ENCODE results near the gene UFC1. TPM values are rescaled to one million over a fixed set of nuclear protein-coding genes. Genes with fewer than 3 reads are reported as not detected.

UFC1 gene
- total and polyA plus RNA-seq, 4 donors = 99.6 to 149 (median 112) TPM

DNA sequence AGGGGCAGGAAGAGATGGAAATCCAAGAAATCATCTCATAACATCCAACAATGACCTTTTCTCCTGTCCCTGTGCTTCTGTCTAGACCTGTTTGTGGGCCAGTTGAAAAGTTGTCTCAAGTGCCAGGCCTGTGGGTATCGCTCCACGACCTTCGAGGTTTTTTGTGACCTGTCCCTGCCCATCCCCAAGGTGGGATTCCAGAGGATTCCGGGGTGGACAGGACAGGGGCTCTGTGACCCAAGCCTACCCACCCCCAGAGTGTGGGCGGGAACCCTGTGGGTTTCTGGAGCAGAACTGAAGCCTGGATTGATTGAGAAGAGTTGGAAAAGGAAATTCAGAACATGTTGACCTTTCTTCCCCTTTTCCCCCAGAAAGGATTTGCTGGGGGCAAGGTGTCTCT is 10.0 kb downstream of the UFC1 start:
- Histone ChIP-seq H3K27me3 (ENCODE audit: control insufficient read depth in 3 of 3, insufficient read depth in 3 of 3, low read length in 2 of 3) (no peaks in the 10 kb centered on the region), H3K36me3 (ENCODE audit: control insufficient read depth in 4 of 4, insufficient read depth in 4 of 4, low read length in 4 of 4) (peaks cover 0 to 19% (median 9%) of the 10 kb centered on the region in 4 donors), H3K4me1 (ENCODE audit: control insufficient read depth in 5 of 5, insufficient read depth in 5 of 5, low read length in 5 of 5) (peaks cover 0 to 31% (median 11%) of the 10 kb centered on the region in 5 donors), H3K9me3 (ENCODE audit: control insufficient read depth in 4 of 4, insufficient read depth in 3 of 4, low read length in 3 of 4) (no peaks in the 10 kb centered on the region), H3K9ac (ENCODE audit: insufficient read depth in 1 of 2, low read length in 2 of 2) (no peak overlapping the region), H3K4me3 (no peak overlapping the region), H3K27ac (ENCODE audit: low read depth in 1 of 2, low read length in 1 of 2) (no peak overlapping the region)
- TF ChIP-seq, protein P1, sequence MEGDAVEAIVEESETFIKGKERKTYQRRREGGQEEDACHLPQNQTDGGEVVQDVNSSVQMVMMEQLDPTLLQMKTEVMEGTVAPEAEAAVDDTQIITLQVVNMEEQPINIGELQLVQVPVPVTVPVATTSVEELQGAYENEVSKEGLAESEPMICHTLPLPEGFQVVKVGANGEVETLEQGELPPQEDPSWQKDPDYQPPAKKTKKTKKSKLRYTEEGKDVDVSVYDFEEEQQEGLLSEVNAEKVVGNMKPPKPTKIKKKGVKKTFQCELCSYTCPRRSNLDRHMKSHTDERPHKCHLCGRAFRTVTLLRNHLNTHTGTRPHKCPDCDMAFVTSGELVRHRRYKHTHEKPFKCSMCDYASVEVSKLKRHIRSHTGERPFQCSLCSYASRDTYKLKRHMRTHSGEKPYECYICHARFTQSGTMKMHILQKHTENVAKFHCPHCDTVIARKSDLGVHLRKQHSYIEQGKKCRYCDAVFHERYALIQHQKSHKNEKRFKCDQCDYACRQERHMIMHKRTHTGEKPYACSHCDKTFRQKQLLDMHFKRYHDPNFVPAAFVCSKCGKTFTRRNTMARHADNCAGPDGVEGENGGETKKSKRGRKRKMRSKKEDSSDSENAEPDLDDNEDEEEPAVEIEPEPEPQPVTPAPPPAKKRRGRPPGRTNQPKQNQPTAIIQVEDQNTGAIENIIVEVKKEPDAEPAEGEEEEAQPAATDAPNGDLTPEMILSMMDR (IDR thresholded peaks at IDR 0.05; ENCODE audit: control extremely low read depth, extremely low read depth) = no peak
- 91 to 93% methylated on average over 5 of the region's 5 CpGs for WGBS, 2 donors
- ATAC-seq (ENCODE audit: insufficient read depth, low FRiP score) (no peak), DNase-seq (no peak)

DNA sequence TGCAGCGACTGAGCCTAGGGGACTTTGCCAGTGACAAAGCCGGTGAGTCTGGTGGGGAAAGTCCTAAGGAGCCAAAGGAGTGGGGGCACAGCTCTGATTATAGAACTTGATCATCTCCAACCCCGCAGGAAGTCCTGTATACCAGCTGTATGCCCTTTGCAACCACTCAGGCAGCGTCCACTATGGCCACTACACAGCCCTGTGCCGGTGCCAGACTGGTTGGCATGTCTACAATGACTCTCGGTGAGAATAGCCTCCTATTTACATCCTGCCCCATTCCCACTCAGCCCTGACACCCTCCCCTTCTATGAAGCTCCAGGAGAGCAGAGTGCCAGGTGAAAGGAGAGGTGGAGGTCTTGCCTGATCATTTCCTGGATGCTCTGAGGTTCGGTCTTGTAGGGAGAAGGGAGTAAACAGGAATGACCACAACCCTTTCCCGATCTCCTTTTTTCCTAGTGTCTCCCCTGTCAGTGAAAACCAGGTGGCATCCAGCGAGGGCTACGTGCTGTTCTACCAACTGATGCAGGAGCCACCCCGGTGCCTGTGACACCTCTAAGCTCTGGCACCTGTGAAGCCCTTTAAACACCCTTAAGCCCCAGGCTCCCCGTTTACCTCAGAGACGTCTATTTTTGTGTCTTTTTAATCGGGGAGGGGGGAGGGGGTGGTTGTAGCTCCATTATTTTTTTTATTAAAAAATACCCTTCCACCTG is 11.3 kb downstream of the UFC1 start:
- 66 to 73% methylated on average over 14 of the region's 14 CpGs for WGBS, 2 donors
- H3K27me3 ChIP-seq (ENCODE audit: control insufficient read depth in 3 of 3, insufficient read depth in 3 of 3, low read length in 2 of 3) = no peaks in the 10 kb centered on the region
- H3K27ac ChIP-seq (ENCODE audit: low read depth in 1 of 2, low read length in 1 of 2) = peak overlapping the region; percentile 86 to 94
- no peak for DNase-seq
- peaks cover 0 to 25% (median 10%) of the 10 kb centered on the region in 5 donors for H3K4me1 ChIP-seq (ENCODE audit: control insufficient read depth in 5 of 5, insufficient read depth in 5 of 5, low read length in 5 of 5)
- H3K9me3 ChIP-seq (ENCODE audit: control insufficient read depth in 4 of 4, insufficient read depth in 3 of 4, low read length in 3 of 4) = no peaks in the 10 kb centered on the region
- H3K36me3 ChIP-seq (ENCODE audit: control insufficient read depth in 4 of 4, insufficient read depth in 4 of 4, low read length in 4 of 4) = peaks cover 0 to 25% (median 11%) of the 10 kb centered on the region in 4 donors
- TF ChIP-seq, protein P1 (IDR thresholded peaks at IDR 0.05; ENCODE audit: control extremely low read depth, extremely low read depth) = no peak
- no peak overlapping the region for H3K4me3 ChIP-seq
- ATAC-seq (ENCODE audit: insufficient read depth, low FRiP score) = no peak
- peak overlapping the region in 1 of 2 donors; percentile 67 for H3K9ac ChIP-seq (ENCODE audit: insufficient read depth in 1 of 2, low read length in 2 of 2)

DNA sequence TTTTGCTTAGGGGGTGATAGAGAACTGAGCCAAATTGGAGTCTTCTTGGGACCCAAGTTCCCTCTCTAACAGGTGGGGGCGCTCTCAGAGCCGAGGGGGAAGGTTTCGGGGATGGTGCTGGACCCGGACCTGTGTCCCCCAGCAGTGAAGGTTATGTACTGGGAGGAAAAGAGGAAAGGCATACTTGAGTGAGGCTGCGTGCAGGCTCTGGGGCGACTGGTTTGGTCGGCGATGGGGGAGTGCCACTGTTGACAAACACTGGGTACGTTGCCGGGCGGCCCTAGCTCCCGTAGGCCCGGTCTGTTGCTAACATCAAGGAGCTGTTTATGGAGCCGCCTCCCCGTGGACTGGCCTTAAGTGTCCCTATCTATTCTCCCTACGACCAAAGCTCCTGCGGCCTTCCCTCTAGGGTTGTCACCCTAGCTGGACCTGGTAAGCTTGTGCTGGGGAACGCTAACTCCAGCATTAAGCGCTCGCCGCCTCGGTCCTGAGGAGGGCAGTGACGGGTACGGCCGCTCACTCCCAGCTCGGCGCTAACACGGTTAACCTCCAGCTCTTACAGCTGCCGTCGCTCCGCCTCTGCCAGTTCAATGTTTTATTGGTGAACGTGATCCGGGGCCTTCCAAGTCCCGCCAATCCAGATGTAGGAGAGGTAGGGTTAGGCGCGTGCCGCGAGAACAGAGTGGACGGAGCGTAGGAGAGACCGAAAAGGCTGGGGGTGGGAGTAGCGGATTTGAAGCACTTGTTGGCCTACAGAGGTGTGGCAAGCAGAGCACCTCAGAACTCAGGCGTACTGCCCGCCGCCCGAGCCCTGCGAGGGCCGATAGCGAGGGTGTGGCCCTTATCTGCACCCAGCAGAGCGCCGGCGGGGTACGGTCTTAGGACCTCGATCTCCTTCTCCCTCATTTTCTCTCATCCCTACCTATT is 12.2 kb downstream of the UFC1 start, which contains the start of gene PPOX:
TSS of gene PPOX (plus strand) at position 685 of the 927 bp plus-strand sequence. CDS start 422 bp downstream, outside the sequence.
- H3K36me3 ChIP-seq (ENCODE audit: control insufficient read depth in 4 of 4, insufficient read depth in 4 of 4, low read length in 4 of 4) = peaks cover 0 to 25% (median 15%) of the 10 kb centered on the region in 4 donors
- peaks cover 0 to 17% (median 6%) of the 10 kb centered on the region in 5 donors for H3K4me1 ChIP-seq (ENCODE audit: control insufficient read depth in 5 of 5, insufficient read depth in 5 of 5, low read length in 5 of 5)
- peak; percentile 97 for ATAC-seq (ENCODE audit: insufficient read depth, low FRiP score)

More for the DNA sequence above, 12.2 kb downstream of the UFC1 start, which contains the start of gene PPOX:
- 1% methylated on average over 49 to 54 of the region's 54 CpGs for WGBS, 2 donors
- Histone ChIP-seq H3K27ac (ENCODE audit: low read depth in 1 of 2, low read length in 1 of 2) (peak within 1 kb of the TSS; percentile 86 to 94), H3K9ac (ENCODE audit: insufficient read depth in 1 of 2, low read length in 2 of 2) (peak within 1 kb of the TSS; percentile 83 to 91), H3K4me3 (peak within 1 kb of the TSS; percentile 66), H3K27me3 (ENCODE audit: control insufficient read depth in 3 of 3, insufficient read depth in 3 of 3, low read length in 2 of 3) (no peaks in the 10 kb centered on the region), H3K9me3 (ENCODE audit: control insufficient read depth in 4 of 4, insufficient read depth in 3 of 4, low read length in 3 of 4) (no peaks in the 10 kb centered on the region)
- peak; percentile 97 to 99 (median 98) for DNase-seq
- TF ChIP-seq, protein P1 (IDR thresholded peaks at IDR 0.05; ENCODE audit: control extremely low read depth, extremely low read depth) = peak; percentile 14

Measured in lung (tissue), 12 donors.